ENCODE results near the gene GBE1.

- TF ChIP-seq CTCF (IDR thresholded peaks at IDR 0.05) = no peak
- TF ChIP-seq POLR2A (IDR thresholded peaks at IDR 0.05) = no peak
Measured at GRCh38 chr3:81463781-81464180, 297.7 kb downstream of the GBE1 start.
